B cell (primary cell): ENCODE measurements around the gene TOP2B. TPM values are rescaled to one million over a fixed set of nuclear protein-coding genes. Genes with fewer than 3 reads are reported as not detected.

Source experiments
- ATAC-seq: fragments of 200-7000 bp; cut with Tn5 transposase; one replicate; pipeline ENCODE4 v1.10.0; 2021; ENCODE audit warnings: low read depth, mild to moderate bottlenecking, moderate number of reproducible peaks, moderate library complexity
- CTCF ChIA-PET: fragments of 350-600 bp; sonication (Branson Sonifier 250); formaldehyde crosslinking; loops from one replicate; lab custom pipeline; 2021; ENCODE audit warnings: antibody characterized with exemption, inconsistent platforms; lab: Charles Lee
- POLR2A ChIA-PET: fragments of 350-600 bp; sonication (Branson Sonifier 250); formaldehyde crosslinking; loops from one replicate; lab custom pipeline; 2021; ENCODE audit warnings: antibody characterized with exemption; lab: Charles Lee
- DNase-seq: peaks from one replicate; pipeline ENCODE4 v3.0.0; 2013
- H2AFZ ChIP-seq: 2 replicates; pipeline ENCODE4 v1.6.1; 2012; ENCODE audit warnings: mild to moderate bottlenecking, low read depth, low read length; ENCODE audit not compliant: insufficient read depth, poor library complexity, severe bottlenecking
- H3K27ac ChIP-seq, 2 donors: 1 replicate in 1 of 2; 2 replicates in 1 of 2; pipeline ENCODE4 v1.5.1; 2012 to 2013; ENCODE audit warnings: low read length in 2 of 2, mild to moderate bottlenecking in 2 of 2, moderate library complexity in 1 of 2
- H3K27me3 ChIP-seq, 4 experiments: fragments of 200-600 bp in 1 of 4; sonication (generic) in 1 of 4; replicated peaks in 1 of 4; 1 replicate in 2 of 4; 2 replicates in 2 of 4; pipeline versions ENCODE4 v1.6.1 to v1.7.0; 2013 to 2016; ENCODE audit warnings: low read length in 3 of 4, mild to moderate bottlenecking in 2 of 4, mixed read lengths in 1 of 4, moderate library complexity in 1 of 4; ENCODE audit not compliant: insufficient read depth in 4 of 4, control insufficient read depth in 3 of 4; ENCODE audit errors: control extremely low read depth in 1 of 4
- H3K36me3 ChIP-seq, 2 experiments: replicated peaks in 1 of 2; 1 replicate in 1 of 2; 2 replicates in 1 of 2; pipeline versions ENCODE4 v1.6.1 to v1.7.1; 2013; ENCODE audit warnings: low read length in 1 of 2; ENCODE audit not compliant: insufficient read depth in 2 of 2, control insufficient read depth in 1 of 2; ENCODE audit errors: control extremely low read depth in 1 of 2, extremely low read depth in 1 of 2
- H3K4me1 ChIP-seq, 2 donors: fragments of 200-600 bp in 1 of 2; sonication (generic) in 1 of 2; 1 replicate in 1 of 2; 2 replicates in 1 of 2; pipeline versions ENCODE4 v1.5.1 to v1.6.1; 2013 to 2017; ENCODE audit warnings: low read length in 2 of 2; ENCODE audit not compliant: control insufficient read depth in 2 of 2, insufficient read depth in 2 of 2
- H3K4me2 ChIP-seq: replicated peaks from 2 replicates; pipeline ENCODE3; 2012; ENCODE audit warnings: mild to moderate bottlenecking, low read depth, low read length; ENCODE audit not compliant: poor library complexity, severe bottlenecking
- H3K4me3 ChIP-seq, 5 experiments: fragments of 200-600 bp in 1 of 5; sonication (generic) in 1 of 5; 1 replicate in 3 of 5; 2 replicates in 2 of 5; pipeline versions ENCODE4 v1.5.1 to v1.7.0; 2011 to 2016; ENCODE audit warnings: low read length in 4 of 5, mild to moderate bottlenecking in 4 of 5, low read depth in 2 of 5, control low read depth in 1 of 5, moderate library complexity in 1 of 5; ENCODE audit not compliant: insufficient read depth in 1 of 5; ENCODE audit errors: control extremely low read depth in 1 of 5, extremely low read depth in 1 of 5
- H3K79me2 ChIP-seq: fragments of 200-600 bp; sonication (generic); one replicate; pipeline ENCODE4 v1.6.0; 2016; ENCODE audit warnings: low read length; ENCODE audit not compliant: control insufficient read depth, insufficient read depth
- H3K9ac ChIP-seq: fragments of 200-600 bp; sonication (generic); 2 replicates; pipeline ENCODE4 v1.6.1; 2017; ENCODE audit warnings: mild to moderate bottlenecking, low read length, moderate library complexity
- H3K9me3 ChIP-seq, 3 donors: one replicate each; pipeline versions ENCODE4 v1.6.1 to v1.7.1; 2013; ENCODE audit warnings: low read length in 2 of 3; ENCODE audit not compliant: control insufficient read depth in 2 of 3, insufficient read depth in 1 of 3; ENCODE audit errors: control extremely low read depth in 1 of 3
- H4K20me1 ChIP-seq: 2 replicates; pipeline ENCODE4 v1.6.0; 2012; ENCODE audit warnings: mild to moderate bottlenecking, low read length; ENCODE audit not compliant: insufficient read depth, control insufficient read depth, poor library complexity, severe bottlenecking
- H3K27ac Mint-ChIP-seq: one replicate; pipeline ENCODE4 v1.8.0; 2021; ENCODE audit warnings: mixed read lengths
- H3K27me3 Mint-ChIP-seq: one replicate; pipeline ENCODE4 v1.8.0; 2021; ENCODE audit warnings: mixed read lengths
- H3K4me1 Mint-ChIP-seq: one replicate; pipeline ENCODE4 v1.8.0; 2021; ENCODE audit warnings: mixed read lengths
- H3K4me3 Mint-ChIP-seq: one replicate; pipeline ENCODE4 v1.8.0; 2021; ENCODE audit warnings: mixed read lengths
- H3K9me3 Mint-ChIP-seq: one replicate; pipeline ENCODE4 v1.8.0; 2022; ENCODE audit warnings: mixed read lengths; ENCODE audit not compliant: insufficient read depth
- EZH2 ChIP-seq: IDR thresholded peaks from 2 replicates; pipeline ENCODE4 v1.6.1; 2012; ENCODE audit warnings: borderline replicate concordance, low read depth, mild to moderate bottlenecking, moderate library complexity, low read length; ENCODE audit not compliant: insufficient read depth, poor library complexity, severe bottlenecking
- WGBS: methylation state at CpG from one replicate; pipeline ENCODE4 v1.1.5; 2013; ENCODE audit warnings: missing lambda C conversion rate; ENCODE audit not compliant: insufficient coverage; 5-methylcytosine and 5-hydroxymethylcytosine counted together
- intact Hi-C: fragments of 100-400 bp; cut with micrococcal nuclease; formaldehyde crosslinking; loops from one replicate; pipeline ENCODE4 v1.10.0; 2022
- polyA plus RNA-seq: library from polyadenylated mRNA; depleted of rRNA; stranded (reverse); fragments of >200 nt; gene quantifications from 2 replicates; pipeline ENCODE4 v1.2.3, GENCODE V29; 2012
- total RNA-seq, 2 donors: library from RNA; stranded (reverse); fragments of 120-200 nt in 1 of 2; gene quantifications; 1 replicate in 1 of 2; 2 replicates in 1 of 2; pipeline versions ENCODE4 v1.2.3 to v1.2.4, GENCODE V29; 2013 to 2022
- TF ChIP-seq, protein P1 (sequence below): fragments of 200-600 bp; IDR thresholded peaks from one replicate; pipeline ENCODE4 v1.8.0; 2022; ENCODE audit warnings: antibody characterized with exemption, mild to moderate bottlenecking

TOP2B gene
- total and polyA plus RNA-seq, 2 donors (not counting 1 experiment from before 2014, with no cell fraction given) = 22.2 to 149 TPM

DNA sequence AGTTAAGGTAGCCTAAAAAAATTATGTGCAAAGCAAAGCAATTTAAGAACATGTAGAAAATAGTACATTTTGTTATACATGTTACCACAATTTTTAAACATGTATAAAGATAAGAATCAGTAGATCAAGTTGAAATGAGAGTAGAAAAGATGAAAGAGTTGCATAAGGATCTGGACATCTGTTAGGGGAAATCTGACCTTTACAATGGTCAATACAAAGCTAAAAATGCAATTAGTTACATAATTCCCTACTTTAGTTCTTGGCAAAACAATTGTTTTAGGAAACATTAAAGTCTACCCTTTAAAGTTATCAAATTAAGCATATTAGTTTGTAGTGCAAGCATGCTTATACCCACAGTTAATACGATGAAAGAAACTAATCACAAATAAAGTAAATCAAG lies 32.7 kb downstream of the TOP2B start:
- WGBS = no CpG with 5 or more reads among the region's 1 CpG

DNA sequence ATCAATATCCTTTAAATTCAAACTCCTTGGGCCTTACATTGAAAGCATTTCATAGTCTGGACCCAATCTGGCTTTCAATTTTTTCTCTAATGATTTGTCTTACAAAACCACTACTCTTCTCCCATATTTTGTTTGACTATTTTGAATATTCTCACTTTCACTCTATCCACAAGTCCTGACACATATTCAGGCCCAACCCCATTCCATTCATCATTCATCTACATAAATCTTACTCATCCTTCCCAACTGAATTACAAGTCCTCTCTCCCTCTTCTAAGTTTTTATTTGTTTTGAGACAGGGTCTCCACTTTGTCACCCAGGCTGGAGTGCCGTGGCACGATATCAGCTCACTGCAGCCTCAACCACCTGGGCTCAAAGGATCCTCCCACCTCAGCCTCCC lies 43.6 kb downstream of the TOP2B start:
- CTCF ChIA-PET = no interaction called here
- DNase-seq = no peak

More for the DNA sequence above, 32.7 kb downstream of the TOP2B start:
- POLR2A ChIA-PET = no interaction called here
- Histone ChIP-seq H3K4me2 (no peak overlapping the region), H3K36me3 (peaks cover 7 to 81% of the 10 kb centered on the region in 2 experiments), H3K4me3 (no peak overlapping the region), H2AFZ (no peak overlapping the region), H4K20me1 (peaks cover 25% of the 10 kb centered on the region), H3K9ac (no peak overlapping the region), H3K9me3 (no peaks in the 10 kb centered on the region), H3K79me2 (peaks cover 12% of the 10 kb centered on the region), H3K4me1 (no peaks in the 10 kb centered on the region), H3K27me3 (no peaks in the 10 kb centered on the region), H3K27ac (no peak overlapping the region)
- intact Hi-C loops = no loop called here
- TF ChIP-seq EZH2 = no peak
- TF ChIP-seq, protein P1, sequence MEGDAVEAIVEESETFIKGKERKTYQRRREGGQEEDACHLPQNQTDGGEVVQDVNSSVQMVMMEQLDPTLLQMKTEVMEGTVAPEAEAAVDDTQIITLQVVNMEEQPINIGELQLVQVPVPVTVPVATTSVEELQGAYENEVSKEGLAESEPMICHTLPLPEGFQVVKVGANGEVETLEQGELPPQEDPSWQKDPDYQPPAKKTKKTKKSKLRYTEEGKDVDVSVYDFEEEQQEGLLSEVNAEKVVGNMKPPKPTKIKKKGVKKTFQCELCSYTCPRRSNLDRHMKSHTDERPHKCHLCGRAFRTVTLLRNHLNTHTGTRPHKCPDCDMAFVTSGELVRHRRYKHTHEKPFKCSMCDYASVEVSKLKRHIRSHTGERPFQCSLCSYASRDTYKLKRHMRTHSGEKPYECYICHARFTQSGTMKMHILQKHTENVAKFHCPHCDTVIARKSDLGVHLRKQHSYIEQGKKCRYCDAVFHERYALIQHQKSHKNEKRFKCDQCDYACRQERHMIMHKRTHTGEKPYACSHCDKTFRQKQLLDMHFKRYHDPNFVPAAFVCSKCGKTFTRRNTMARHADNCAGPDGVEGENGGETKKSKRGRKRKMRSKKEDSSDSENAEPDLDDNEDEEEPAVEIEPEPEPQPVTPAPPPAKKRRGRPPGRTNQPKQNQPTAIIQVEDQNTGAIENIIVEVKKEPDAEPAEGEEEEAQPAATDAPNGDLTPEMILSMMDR = no peak
- CTCF ChIA-PET = no interaction called here
- H3K4me1 Mint-ChIP-seq = peaks cover 3% of the 10 kb centered on the region
- DNase-seq (no peak), ATAC-seq (no peak)
- no peak overlapping the region for H3K4me3 Mint-ChIP-seq
- no peaks in the 10 kb centered on the region for H3K27me3 Mint-ChIP-seq
- H3K9me3 Mint-ChIP-seq = no peaks in the 10 kb centered on the region
- no peak overlapping the region for H3K27ac Mint-ChIP-seq

More for the DNA sequence above, 43.6 kb downstream of the TOP2B start:
- no peak overlapping the region for H3K4me3 Mint-ChIP-seq
- POLR2A ChIA-PET = no interaction called here
- H3K79me2 ChIP-seq = peaks cover 5% of the 10 kb centered on the region
- H4K20me1 ChIP-seq = no peaks in the 10 kb centered on the region
- TF ChIP-seq, protein P1 = no peak
- no peak for TF ChIP-seq EZH2
- WGBS = no CpG with 5 or more reads among the region's 2 CpGs
- peaks cover 5 to 66% of the 10 kb centered on the region in 2 experiments for H3K36me3 ChIP-seq
- H3K9ac ChIP-seq = no peak overlapping the region
- ATAC-seq = no peak
- no peak overlapping the region for H3K27ac ChIP-seq
- no peaks in the 10 kb centered on the region for H3K4me1 ChIP-seq
- no peaks in the 10 kb centered on the region for H3K9me3 Mint-ChIP-seq
- no peak overlapping the region for H2AFZ ChIP-seq
- intact Hi-C loops = no loop called here
- H3K4me3 ChIP-seq = no peak overlapping the region
- H3K27me3 ChIP-seq = no peaks in the 10 kb centered on the region
- H3K4me2 ChIP-seq = no peak overlapping the region
- H3K4me1 Mint-ChIP-seq = no peaks in the 10 kb centered on the region
- no peak overlapping the region for H3K27ac Mint-ChIP-seq
- no peaks in the 10 kb centered on the region for H3K9me3 ChIP-seq
- H3K27me3 Mint-ChIP-seq = no peaks in the 10 kb centered on the region
